ENCODE data around the gene PIGA.

Gene PIGA

DNA sequence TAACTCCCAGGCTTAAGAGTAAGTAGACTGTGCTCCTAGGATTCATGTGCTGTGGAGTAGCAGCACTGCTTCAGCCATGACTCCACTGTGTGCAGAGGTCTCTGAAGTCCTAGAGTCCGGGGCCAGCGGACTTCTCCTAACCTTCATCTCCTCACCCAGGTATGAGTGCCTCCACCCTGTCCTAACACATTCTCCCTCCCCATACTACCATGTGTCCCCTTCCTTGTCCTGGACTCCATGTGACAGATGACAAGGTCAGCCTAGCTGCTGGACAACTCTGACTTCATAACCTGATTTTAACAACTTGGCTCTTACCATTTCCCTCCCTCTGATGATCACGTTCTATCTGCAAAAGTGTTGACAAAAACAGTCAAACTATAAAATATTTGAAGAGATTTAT is 36.5 kb downstream of the PIGA start:
- CTCF ChIA-PET, result interaction anchor here (1.0 to 4.1 kb wide), 4 partner anchors 11 to 169 kb away, joined by 3 to 50 read pairs (median 4); no protein-coding TSS in a partner anchor
- Histone ChIP-seq H3K27ac (ENCODE audit: extremely low read depth, low read depth, low read length) (no peak overlapping the region), H3K4me1 (ENCODE audit: control insufficient read depth, insufficient read depth, low read length) (no peaks in the 10 kb centered on the region), H3K9me3 (ENCODE audit: control insufficient read depth, insufficient read depth, low read depth, low read length) (no peaks in the 10 kb centered on the region), H3K36me3 (ENCODE audit: control insufficient read depth in 2 of 2, insufficient read depth in 1 of 2, low read length in 2 of 2) (no peaks in the 10 kb centered on the region), H3K4me3 (ENCODE audit: low read depth, low read length) (no peak overlapping the region)
- POLR2A ChIA-PET, result no interaction called here
- TF ChIP-seq ZNF341 (tag by site-specific recombination; IDR thresholded peaks at IDR 0.05; ENCODE audit: low read depth) (0 out of 2 replicates have a peak, but pooled peaks have one; percentile 10), ZNF112 (tag by site-specific recombination; IDR thresholded peaks at IDR 0.05) (no peak)

DNA sequence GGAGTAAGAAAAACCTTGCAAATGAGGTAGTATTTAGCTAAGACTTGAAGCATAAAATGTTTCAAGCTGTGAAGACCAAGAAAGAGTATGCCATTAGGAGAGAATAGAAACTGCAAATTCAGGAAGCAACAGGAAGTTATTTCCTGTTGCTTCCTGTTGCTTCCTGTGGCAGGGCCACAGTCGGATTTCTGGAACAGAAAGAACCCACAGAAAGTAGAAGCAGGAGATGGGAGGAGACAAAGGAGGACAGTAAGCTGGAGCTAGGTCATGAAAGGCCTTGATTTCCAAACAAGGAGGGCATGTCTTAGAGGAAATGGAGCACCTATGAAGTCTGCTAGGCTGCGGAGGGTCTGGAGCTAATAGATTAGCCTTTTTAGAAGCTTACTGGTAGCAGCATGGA is 37.1 kb downstream of the PIGA start:
- CTCF ChIA-PET, result interaction anchor here (0.8 to 4.1 kb wide), 2 partner anchors 11 to 170 kb away, joined by 3 to 50 read pairs; no protein-coding TSS in a partner anchor
- Histone ChIP-seq H3K36me3 (ENCODE audit: control insufficient read depth in 2 of 2, insufficient read depth in 1 of 2, low read length in 2 of 2) (no peaks in the 10 kb centered on the region), H3K27ac (ENCODE audit: extremely low read depth, low read depth, low read length) (no peak overlapping the region), H3K4me1 (ENCODE audit: control insufficient read depth, insufficient read depth, low read length) (no peaks in the 10 kb centered on the region), H3K9me3 (ENCODE audit: control insufficient read depth, insufficient read depth, low read depth, low read length) (no peaks in the 10 kb centered on the region), H3K4me3 (ENCODE audit: low read depth, low read length) (no peak overlapping the region)
- POLR2A ChIA-PET, result no interaction called here
- TF ChIP-seq ZNF423 (tag by site-specific recombination; IDR thresholded peaks at IDR 0.05), result no peak
- TF ChIP-seq ZNF830 (tag by site-specific recombination; IDR thresholded peaks at IDR 0.05; ENCODE audit: low read depth), result no peak
- peak; percentile 48; the same call in 1 of the 2 replicates for TF ChIP-seq SCRT2 (tag by site-specific recombination; IDR thresholded peaks at IDR 0.05)
- no peak for TF ChIP-seq IKZF3 (tag by site-specific recombination; IDR thresholded peaks at IDR 0.05)
- peak; percentile 47 for TF ChIP-seq SCRT1 (tag by site-specific recombination; IDR thresholded peaks at IDR 0.05; ENCODE audit: borderline replicate concordance)
- TF ChIP-seq ZNF707 (tag by site-specific recombination; IDR thresholded peaks at IDR 0.05), result no peak
- no peak for TF ChIP-seq TSHZ1 (tag by site-specific recombination; IDR thresholded peaks at IDR 0.05; ENCODE audit: borderline replicate concordance)

- Histone ChIP-seq H3K36me3 (ENCODE audit: control insufficient read depth in 2 of 2, insufficient read depth in 1 of 2, low read length in 2 of 2) (no peaks in the 10 kb centered on the region), H3K27ac (ENCODE audit: extremely low read depth, low read depth, low read length) (no peak overlapping the region), H3K4me3 (ENCODE audit: low read depth, low read length) (no peak overlapping the region), H3K4me1 (ENCODE audit: control insufficient read depth, insufficient read depth, low read length) (no peaks in the 10 kb centered on the region), H3K9me3 (ENCODE audit: control insufficient read depth, insufficient read depth, low read depth, low read length) (no peaks in the 10 kb centered on the region)
- POLR2A ChIA-PET, result no interaction called here
- CTCF ChIA-PET, result no interaction called here
- TF ChIP-seq ZNF560 (tag by site-specific recombination; IDR thresholded peaks at IDR 0.05; ENCODE audit: borderline replicate concordance) (no peak), FEZF1 (tag by site-specific recombination; IDR thresholded peaks at IDR 0.05) (no peak), ZNF529 (tag by site-specific recombination; IDR thresholded peaks at IDR 0.05; ENCODE audit: insufficient replicate concordance) (no peak), ZNF324 (tag by site-specific recombination; IDR thresholded peaks at IDR 0.05) (no peak)
- TF ChIP-seq, protein P1, sequence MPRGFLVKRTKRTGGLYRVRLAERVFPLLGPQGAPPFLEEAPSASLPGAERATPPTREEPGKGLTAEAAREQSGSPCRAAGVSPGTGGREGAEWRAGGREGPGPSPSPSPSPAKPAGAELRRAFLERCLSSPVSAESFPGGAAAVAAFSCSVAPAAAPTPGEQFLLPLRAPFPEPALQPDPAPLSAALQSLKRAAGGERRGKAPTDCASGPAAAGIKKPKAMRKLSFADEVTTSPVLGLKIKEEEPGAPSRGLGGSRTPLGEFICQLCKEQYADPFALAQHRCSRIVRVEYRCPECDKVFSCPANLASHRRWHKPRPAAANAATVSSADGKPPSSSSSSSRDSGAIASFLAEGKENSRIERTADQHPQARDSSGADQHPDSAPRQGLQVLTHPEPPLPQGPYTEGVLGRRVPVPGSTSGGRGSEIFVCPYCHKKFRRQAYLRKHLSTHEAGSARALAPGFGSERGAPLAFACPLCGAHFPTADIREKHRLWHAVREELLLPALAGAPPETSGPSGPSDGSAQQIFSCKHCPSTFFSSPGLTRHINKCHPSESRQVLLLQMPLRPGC (tag by site-specific recombination; IDR thresholded peaks at IDR 0.05), result no peak
Observed at GRCh38 chrX:15293451-15293850, 41.9 kb downstream of the PIGA start.
